Fibroblast of skin of left quadriceps (primary cell): ENCODE results near the gene CLDN16.

Experiments used
- DNase-seq, 2 experiments: peaks; one replicate each; pipeline ENCODE4 v3.0.0-alpha.2; 2013; ENCODE audit warnings: low read depth in 2 of 2

CLDN16 gene

GRCh38 chr3:190387578-190388213, at the start of gene CLDN16:
TSS of gene CLDN16 (plus strand) at chr3:190388163. CDS start at chr3:190388330, 167 bp downstream.
- no peak for DNase-seq

GRCh38 chr3:190338717-190339116, 49.2 kb upstream of the CLDN16 start:
- no peak for DNase-seq

- DNase-seq, result no peak
Observed at GRCh38 chr3:190339130-190339529, 48.8 kb upstream of the CLDN16 start.

DNA sequence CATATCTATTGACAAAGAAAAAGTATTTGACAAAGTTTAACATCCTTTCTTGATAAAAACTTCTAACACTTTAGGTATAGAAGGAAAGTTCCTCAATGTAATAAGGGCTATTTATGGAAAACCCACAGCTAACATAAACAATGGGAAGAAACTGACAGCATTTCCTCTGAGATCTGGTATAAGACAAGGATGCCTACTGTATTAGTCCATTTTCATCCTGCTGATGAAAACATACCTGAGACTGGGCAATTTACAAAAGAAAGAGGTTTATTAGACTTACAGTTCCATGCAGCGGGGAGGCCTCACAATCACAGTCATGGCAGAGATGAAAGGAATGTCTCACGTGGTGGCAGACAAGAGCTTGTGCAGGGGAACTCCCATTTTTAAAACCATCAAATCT, 47.9 kb upstream of the CLDN16 start:
- no peak for DNase-seq

DNA sequence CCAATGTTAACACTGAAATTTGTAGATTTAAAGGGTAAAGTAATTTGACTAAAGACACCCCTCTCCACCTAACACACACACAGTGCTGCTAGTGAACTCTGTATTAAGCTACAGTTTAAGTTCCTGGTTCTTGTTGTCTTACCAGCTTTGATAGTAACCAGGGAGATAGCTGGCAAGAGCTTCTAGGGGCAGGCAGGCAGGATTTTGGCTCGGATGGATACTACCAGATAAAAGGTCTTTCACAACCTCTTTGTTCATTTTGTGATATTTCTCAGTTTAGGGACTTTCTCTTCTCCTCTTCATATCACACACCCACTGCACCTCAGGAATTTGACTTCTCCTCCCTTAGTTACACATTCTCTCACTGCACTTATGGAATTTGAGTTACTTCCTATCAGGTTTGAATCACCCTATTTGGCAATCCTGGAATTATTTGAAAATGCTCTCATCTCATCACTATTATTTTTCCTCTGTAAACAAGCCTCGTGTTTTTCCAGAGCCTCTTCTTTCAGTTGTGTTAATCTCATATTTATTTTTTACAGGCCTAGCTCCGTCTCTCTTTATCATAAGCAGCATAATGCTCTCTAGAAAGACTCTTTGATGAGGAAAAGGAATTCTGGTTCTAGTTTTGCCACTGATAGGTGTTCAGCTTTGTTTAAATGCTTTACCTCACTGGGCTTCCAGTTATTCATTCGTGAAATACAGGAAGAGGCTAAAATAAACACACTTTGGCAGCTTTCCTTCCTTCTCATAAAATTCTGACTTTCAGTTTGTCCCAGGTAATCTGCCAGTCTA, 42.7 kb upstream of the CLDN16 start:
- peak; percentile 90 to 94 for DNase-seq

DNA sequence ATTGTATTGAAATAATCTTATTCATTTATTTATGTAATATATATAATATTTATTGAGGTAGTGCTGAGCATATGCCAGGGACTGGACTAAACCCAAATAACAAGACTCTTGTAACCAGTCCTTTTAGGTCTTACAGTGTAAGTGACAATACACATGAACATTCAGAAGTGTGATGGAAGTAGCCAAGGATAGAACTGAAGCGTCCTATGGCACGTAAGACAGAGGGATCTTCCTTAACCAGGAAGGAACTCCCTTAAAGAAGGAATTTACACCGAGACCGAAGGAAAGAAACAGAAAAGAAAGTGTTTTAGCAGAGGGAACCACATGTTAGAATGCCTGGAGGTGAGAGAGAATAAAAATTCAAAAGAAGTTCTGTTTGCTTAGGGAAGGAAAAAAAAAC, 42.1 kb upstream of the CLDN16 start:
- DNase-seq, result no peak

- no peak for DNase-seq
Observed at GRCh38 chr3:190346541-190346940, 41.4 kb upstream of the CLDN16 start.

- DNase-seq, result no peak
Observed at GRCh38 chr3:190352861-190353457, 35.0 kb upstream of the CLDN16 start.

DNA sequence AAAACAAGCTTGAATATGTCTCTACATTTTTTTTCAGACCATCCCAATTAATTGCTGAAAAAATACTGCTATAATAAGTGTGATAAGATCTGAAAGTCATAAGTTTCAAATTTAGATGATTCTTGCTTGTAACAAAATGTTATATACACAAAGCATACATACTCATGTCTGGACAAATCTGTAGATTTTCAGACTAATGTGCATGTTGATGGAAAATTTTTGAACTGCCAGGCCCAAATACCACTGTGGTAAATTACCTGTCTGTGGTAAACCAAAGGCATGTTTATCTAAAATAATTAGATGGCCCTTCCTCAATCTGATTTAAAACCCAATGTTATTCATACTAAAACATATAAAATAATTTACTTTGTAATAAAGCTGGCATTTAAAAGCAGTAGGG, 31.7 kb upstream of the CLDN16 start:
- no peak for DNase-seq

GRCh38 chr3:190357468-190357867, 30.5 kb upstream of the CLDN16 start:
- no peak for DNase-seq

GRCh38 chr3:190359813-190360212, 28.1 kb upstream of the CLDN16 start:
- no peak for DNase-seq

GRCh38 chr3:190360228-190360627, 27.7 kb upstream of the CLDN16 start:
- DNase-seq, result no peak

- DNase-seq, result no peak
Observed at GRCh38 chr3:190361791-190362190, 26.2 kb upstream of the CLDN16 start.

DNA sequence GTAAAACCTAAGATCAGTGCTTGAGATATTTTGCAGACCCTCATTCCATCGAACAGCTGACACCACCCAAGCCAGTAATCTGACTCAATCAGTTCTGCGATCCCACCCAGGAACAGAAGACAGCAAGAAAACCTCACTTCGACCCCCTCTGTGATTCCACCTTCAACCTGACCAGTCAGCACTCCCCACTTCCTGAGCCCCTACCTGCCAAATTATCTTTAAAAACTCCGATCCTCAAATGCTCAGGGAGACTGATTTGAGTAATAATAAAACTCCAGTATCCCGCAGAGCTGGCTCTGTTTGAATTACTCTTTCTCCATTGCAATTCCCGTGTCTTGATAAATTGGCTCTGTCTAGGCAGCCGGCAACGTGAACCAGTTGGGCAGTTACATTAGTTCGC, 25.7 kb upstream of the CLDN16 start:
- no peak for DNase-seq

DNA sequence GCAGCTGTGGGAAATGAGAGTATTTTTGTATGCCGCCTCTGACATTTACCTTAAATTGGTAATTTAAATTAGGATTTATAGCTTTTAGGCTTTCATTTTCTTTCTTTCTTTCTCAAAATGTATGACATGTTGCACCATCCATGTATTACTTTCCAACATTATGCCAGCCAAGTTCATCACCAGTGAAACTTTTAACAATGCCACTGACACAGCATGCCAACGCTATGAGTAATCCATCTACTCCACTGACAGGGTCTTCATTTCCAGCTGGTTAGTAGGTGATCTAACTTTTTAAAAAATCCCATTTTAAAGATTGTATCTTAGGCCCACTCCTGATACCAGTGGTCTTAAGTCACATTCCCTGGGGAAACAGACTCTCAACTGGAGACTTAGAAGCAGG, 21.8 kb upstream of the CLDN16 start:
- no peak for DNase-seq

DNA sequence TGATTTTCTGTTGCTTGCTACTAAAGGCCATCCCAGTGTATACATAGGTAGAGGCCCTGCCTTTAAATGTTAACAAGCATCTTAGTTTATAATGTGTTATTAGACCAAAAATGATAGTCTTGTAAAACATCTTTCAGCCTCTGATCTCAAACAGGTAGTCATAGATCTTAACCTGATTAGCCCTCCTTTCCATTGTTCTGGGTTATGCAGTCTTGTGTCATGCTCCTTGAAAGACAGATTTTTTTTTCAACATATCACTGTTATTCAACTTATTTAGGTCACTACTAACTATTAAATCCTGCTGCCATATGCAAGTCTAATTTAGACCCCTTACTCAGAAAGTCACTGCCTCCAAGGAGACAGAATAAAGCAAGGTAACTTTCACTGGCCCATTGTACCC, 19.1 kb upstream of the CLDN16 start:
- DNase-seq, result no peak

- DNase-seq, result no peak
Observed at GRCh38 chr3:190369668-190370295, 18.2 kb upstream of the CLDN16 start.

DNA sequence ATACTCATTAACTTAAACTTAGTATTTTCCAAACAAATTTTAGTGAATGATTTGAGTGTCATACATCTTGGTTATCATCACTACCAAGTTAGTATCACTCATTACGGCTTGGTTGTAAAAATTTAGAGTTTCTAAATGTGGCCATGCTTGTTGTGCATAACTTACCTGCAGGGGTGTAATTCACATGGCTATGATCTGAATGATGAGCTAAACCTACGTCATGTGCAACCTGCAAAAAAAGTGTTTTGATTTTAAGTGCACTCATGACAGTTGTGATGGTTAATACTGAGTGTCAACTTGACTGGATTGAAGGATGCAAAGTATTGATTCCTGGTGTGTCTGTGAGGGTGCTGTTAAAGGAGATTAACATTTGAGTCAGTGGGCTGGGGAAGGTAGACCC, 17.6 kb upstream of the CLDN16 start:
- no peak for DNase-seq

- no peak for DNase-seq
Observed at GRCh38 chr3:190371152-190371551, 16.8 kb upstream of the CLDN16 start.

- no peak for DNase-seq
Observed at GRCh38 chr3:190375246-190375645, 12.7 kb upstream of the CLDN16 start.

DNA sequence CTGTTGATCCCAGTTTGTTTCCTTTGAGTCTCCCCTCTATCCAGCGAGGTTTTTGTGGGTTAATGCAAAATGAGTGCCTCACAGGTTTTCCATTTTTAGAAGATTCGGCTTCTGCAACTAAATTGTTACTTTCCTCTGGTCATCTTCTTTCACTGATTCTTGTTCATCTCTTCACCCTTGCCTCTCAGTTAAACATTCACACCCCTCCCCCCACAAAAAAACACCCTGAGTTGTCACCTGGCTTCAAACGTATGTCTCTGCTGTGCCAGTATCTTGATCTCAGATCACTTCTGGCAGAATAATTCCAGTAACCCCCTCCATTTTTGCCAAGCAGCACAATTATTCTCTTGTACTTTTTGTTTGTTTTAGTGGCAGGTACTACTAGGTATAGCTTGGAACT, 12.3 kb upstream of the CLDN16 start:
- no peak for DNase-seq

DNA sequence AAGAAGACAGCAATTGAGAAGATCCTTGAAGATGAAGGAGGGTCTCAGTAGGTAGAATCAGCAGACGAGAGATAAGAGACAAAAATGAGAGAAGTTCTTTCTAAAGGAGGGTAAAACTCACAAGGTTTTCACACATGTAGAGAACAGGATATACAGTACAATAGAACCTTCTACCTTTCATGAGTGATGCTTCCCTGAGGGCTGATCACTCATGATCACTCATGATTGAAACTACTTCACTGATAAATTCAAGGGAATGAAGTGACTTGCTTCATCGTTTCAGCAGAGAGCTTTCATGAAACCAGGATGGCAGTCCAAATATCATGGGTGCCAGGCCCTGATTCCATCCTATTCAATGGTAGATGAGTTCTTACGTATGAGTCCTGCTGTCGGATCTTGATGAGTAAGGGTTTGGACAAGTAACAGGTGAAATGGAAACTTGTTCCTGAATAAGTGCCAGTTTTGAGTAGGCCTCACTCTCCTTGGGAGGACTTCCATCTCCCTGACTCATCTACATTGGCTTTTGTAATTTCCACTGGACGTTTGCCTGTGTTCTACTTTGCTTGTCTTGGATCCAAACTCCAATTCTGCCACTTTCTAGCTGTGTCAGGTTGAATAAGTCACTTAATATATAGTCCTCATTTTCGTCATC, 9.6 kb upstream of the CLDN16 start:
- DNase-seq, result peak; percentile 40 to 45
